Panc1 (cell line): ENCODE data around the gene NLRC5.

Source experiments
- CTCF ChIP-seq: fragments of 450-650 bp; IDR thresholded peaks from 2 replicates; pipeline ENCODE4 v1.5.1; 2017; ENCODE audit warnings: mild to moderate bottlenecking
- POLR2AphosphoS5 ChIP-seq: IDR thresholded peaks from 2 replicates; pipeline ENCODE4 v1.6.1; 2012; ENCODE audit warnings: mild to moderate bottlenecking, low read depth, low read length, moderate library complexity
- SIN3A ChIP-seq: IDR thresholded peaks from 2 replicates; pipeline ENCODE4 v1.6.1; 2012; ENCODE audit warnings: low read depth, mild to moderate bottlenecking, low read length, moderate library complexity, borderline replicate concordance; ENCODE audit not compliant: insufficient read depth
- TCF7L2 ChIP-seq: IDR thresholded peaks from 2 replicates; pipeline ENCODE4 v1.6.1; 2011; ENCODE audit warnings: mild to moderate bottlenecking, low read depth, low read length, inconsistent platforms
- TF ChIP-seq, protein P1 (sequence below), 2 experiments: IDR thresholded peaks; 2 replicates each; pipeline ENCODE4 v1.6.1; 2011 to 2012; ENCODE audit warnings: low read depth in 2 of 2, control low read depth in 1 of 2, low read length in 1 of 2, mild to moderate bottlenecking in 1 of 2, moderate library complexity in 1 of 2; ENCODE audit not compliant: insufficient read depth in 1 of 2

- TF ChIP-seq CTCF (no peak), TCF7L2 (no peak), POLR2AphosphoS5 (no peak), SIN3A (no peak)
- TF ChIP-seq, protein P1, sequence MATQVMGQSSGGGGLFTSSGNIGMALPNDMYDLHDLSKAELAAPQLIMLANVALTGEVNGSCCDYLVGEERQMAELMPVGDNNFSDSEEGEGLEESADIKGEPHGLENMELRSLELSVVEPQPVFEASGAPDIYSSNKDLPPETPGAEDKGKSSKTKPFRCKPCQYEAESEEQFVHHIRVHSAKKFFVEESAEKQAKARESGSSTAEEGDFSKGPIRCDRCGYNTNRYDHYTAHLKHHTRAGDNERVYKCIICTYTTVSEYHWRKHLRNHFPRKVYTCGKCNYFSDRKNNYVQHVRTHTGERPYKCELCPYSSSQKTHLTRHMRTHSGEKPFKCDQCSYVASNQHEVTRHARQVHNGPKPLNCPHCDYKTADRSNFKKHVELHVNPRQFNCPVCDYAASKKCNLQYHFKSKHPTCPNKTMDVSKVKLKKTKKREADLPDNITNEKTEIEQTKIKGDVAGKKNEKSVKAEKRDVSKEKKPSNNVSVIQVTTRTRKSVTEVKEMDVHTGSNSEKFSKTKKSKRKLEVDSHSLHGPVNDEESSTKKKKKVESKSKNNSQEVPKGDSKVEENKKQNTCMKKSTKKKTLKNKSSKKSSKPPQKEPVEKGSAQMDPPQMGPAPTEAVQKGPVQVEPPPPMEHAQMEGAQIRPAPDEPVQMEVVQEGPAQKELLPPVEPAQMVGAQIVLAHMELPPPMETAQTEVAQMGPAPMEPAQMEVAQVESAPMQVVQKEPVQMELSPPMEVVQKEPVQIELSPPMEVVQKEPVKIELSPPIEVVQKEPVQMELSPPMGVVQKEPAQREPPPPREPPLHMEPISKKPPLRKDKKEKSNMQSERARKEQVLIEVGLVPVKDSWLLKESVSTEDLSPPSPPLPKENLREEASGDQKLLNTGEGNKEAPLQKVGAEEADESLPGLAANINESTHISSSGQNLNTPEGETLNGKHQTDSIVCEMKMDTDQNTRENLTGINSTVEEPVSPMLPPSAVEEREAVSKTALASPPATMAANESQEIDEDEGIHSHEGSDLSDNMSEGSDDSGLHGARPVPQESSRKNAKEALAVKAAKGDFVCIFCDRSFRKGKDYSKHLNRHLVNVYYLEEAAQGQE (IDR thresholded peaks at IDR 0.05; ENCODE audit: insufficient read depth in 1 of 2, low read depth in 2 of 2, low read length in 1 of 2) = no peak
Observed at GRCh38 chr16:57112403-57113041, 123.2 kb downstream of the NLRC5 start.
